Ishikawa (cell line): ENCODE measurements around the gene FMN2.

Experiments used
- CEBPB ChIP-seq: IDR thresholded peaks from 2 replicates; pipeline ENCODE4 v1.6.1; 2012
- CREB1 ChIP-seq: IDR thresholded peaks from 2 replicates; pipeline ENCODE4 v1.6.1; 2012; ENCODE audit warnings: low read depth
- EGR1 ChIP-seq: IDR thresholded peaks from 2 replicates; pipeline ENCODE4 v1.6.1; 2012
- EP300 ChIP-seq: IDR thresholded peaks from 2 replicates; pipeline ENCODE4 v1.6.1; 2012; ENCODE audit warnings: borderline replicate concordance
- FOXM1 ChIP-seq: IDR thresholded peaks from 2 replicates; pipeline ENCODE4 v1.6.1; 2012; ENCODE audit warnings: low read depth, borderline replicate concordance
- NFIC ChIP-seq: IDR thresholded peaks from 2 replicates; pipeline ENCODE4 v1.6.1; 2012
- RAD21 ChIP-seq: IDR thresholded peaks from 2 replicates; pipeline ENCODE4 v1.6.1; 2012; ENCODE audit warnings: low read depth
- TAF1 ChIP-seq: IDR thresholded peaks from 2 replicates; pipeline ENCODE4 v1.6.1; 2012; ENCODE audit warnings: low read depth, mild to moderate bottlenecking
- TCF12 ChIP-seq: IDR thresholded peaks from 2 replicates; pipeline ENCODE4 v1.6.1; 2012; ENCODE audit warnings: low read depth
- TEAD4 ChIP-seq: IDR thresholded peaks from 2 replicates; pipeline ENCODE4 v1.6.1; 2012
- YY1 ChIP-seq: IDR thresholded peaks from 2 replicates; pipeline ENCODE4 v1.6.1; 2012; ENCODE audit warnings: low read depth
- ZBTB7A ChIP-seq: IDR thresholded peaks from 2 replicates; pipeline ENCODE4 v1.6.1; 2012; ENCODE audit warnings: low read depth
- TF ChIP-seq, protein P1 (sequence below): IDR thresholded peaks from 2 replicates; pipeline ENCODE4 v1.6.1; 2012
- TF ChIP-seq, protein P2 (sequence below): IDR thresholded peaks from 2 replicates; pipeline ENCODE4 v1.6.1; 2012; ENCODE audit warnings: low read depth, mild to moderate bottlenecking
- TF ChIP-seq, protein P3 (sequence below): IDR thresholded peaks from 2 replicates; pipeline ENCODE4 v1.6.1; 2012

The FMN2 gene

DNA sequence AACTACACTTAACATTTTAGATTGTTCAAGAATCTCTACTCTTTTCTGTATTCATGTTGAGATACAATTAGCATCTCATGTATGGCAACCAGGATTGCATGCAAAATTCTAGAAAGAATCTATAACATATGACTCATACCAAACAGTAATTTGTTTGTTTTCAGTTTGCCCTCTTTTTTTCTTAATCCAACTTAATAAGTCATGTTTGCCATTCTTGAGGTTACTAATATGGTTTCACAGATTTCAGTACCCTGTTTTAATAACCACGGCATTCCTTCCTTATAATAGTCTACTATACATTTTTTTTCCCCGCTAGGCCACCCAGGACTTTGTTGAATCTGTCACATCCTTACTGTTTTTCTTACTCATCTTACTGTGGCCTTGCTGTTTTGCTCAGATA, 140.8 kb downstream of the FMN2 start:
- TF ChIP-seq EP300 = no peak
- TF ChIP-seq, protein P1, sequence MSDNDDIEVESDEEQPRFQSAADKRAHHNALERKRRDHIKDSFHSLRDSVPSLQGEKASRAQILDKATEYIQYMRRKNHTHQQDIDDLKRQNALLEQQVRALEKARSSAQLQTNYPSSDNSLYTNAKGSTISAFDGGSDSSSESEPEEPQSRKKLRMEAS = no peak
- TF ChIP-seq, protein P2, sequence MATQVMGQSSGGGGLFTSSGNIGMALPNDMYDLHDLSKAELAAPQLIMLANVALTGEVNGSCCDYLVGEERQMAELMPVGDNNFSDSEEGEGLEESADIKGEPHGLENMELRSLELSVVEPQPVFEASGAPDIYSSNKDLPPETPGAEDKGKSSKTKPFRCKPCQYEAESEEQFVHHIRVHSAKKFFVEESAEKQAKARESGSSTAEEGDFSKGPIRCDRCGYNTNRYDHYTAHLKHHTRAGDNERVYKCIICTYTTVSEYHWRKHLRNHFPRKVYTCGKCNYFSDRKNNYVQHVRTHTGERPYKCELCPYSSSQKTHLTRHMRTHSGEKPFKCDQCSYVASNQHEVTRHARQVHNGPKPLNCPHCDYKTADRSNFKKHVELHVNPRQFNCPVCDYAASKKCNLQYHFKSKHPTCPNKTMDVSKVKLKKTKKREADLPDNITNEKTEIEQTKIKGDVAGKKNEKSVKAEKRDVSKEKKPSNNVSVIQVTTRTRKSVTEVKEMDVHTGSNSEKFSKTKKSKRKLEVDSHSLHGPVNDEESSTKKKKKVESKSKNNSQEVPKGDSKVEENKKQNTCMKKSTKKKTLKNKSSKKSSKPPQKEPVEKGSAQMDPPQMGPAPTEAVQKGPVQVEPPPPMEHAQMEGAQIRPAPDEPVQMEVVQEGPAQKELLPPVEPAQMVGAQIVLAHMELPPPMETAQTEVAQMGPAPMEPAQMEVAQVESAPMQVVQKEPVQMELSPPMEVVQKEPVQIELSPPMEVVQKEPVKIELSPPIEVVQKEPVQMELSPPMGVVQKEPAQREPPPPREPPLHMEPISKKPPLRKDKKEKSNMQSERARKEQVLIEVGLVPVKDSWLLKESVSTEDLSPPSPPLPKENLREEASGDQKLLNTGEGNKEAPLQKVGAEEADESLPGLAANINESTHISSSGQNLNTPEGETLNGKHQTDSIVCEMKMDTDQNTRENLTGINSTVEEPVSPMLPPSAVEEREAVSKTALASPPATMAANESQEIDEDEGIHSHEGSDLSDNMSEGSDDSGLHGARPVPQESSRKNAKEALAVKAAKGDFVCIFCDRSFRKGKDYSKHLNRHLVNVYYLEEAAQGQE = no peak
- TF ChIP-seq RAD21 = no peak
- TF ChIP-seq, protein P3, sequence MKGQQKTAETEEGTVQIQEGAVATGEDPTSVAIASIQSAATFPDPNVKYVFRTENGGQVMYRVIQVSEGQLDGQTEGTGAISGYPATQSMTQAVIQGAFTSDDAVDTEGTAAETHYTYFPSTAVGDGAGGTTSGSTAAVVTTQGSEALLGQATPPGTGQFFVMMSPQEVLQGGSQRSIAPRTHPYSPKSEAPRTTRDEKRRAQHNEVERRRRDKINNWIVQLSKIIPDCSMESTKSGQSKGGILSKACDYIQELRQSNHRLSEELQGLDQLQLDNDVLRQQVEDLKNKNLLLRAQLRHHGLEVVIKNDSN = no peak
- no peak for TF ChIP-seq TEAD4
- TF ChIP-seq YY1 = no peak
- TF ChIP-seq TCF12 = no peak
- no peak for TF ChIP-seq FOXM1
- TF ChIP-seq NFIC = no peak
- TF ChIP-seq TAF1 = no peak
- no peak for TF ChIP-seq CEBPB
- TF ChIP-seq CREB1 = no peak
- no peak for TF ChIP-seq EGR1
- TF ChIP-seq ZBTB7A = no peak

DNA sequence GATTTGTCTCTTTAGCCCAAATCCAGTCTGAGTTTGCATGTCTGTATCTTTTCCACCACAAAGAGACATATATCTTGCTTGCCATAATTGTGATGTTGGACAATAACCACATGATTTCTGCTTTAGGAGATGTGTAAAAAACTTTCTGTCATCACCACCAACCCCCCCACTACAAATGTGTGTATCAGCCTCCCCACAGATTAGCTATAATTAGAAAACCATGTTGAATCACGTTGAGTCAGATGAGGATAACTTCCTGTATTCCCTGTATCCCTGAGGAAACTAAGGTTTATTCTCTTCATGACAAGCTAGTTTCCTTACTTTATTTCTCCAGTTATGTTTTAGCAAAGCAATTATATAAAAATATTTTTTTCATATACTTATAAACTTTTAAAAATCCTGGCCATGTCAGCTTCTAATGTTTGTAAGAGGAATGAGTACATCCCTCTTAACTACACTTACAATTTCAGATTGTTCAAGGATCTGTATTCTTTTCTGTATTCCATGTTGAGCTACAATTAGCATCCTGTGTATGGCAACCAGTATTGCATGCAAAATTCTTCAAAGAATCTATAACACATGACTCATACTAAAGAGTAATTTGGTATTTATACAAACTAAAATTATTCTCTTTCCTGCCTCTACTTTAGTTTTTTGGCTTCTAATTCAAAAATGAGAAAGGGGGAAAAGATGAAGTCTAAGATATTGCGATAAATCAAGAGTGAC, 143.0 kb downstream of the FMN2 start:
- TF ChIP-seq CREB1 (no peak), TCF12 (no peak), EGR1 (no peak), CEBPB (no peak), NFIC (no peak), RAD21 (no peak), TEAD4 (no peak)
- TF ChIP-seq, protein P2 = no peak

DNA sequence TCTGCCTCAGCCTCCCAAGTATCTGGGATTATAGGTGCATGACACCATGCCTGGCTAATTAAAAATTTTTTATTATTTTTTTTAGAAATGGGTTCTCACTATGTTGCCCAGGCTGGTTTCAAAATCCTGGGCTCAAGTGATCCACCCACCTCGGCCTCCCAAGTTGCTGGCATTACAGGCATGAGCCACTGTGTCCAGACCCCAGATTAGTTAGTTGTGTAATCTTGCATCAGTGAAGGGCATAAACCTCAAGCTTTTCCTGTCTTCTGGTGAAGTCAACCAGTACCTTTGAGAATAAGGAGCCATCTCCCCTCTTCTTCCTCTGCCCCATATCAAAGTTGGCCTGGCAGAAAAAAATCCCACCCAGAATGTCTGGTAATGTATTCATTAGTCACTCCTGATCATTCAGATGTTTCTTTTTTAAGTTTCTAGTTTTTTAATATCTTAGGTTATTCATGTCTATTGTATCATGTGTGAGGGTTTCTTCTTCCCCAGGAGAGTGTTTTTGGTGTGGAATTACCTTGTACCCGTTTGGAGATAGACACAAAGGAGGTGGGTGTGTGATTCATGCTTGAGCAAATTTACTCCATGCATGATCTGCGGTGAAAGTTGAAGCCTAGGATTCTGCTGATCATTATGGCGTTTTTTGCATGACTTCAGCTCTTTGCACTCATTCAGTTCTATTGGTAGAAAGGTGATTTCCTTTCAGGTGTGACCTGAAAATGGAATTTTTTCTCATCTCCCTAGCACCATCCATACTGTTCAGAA, 144.0 kb downstream of the FMN2 start:
- TF ChIP-seq YY1 = no peak

DNA sequence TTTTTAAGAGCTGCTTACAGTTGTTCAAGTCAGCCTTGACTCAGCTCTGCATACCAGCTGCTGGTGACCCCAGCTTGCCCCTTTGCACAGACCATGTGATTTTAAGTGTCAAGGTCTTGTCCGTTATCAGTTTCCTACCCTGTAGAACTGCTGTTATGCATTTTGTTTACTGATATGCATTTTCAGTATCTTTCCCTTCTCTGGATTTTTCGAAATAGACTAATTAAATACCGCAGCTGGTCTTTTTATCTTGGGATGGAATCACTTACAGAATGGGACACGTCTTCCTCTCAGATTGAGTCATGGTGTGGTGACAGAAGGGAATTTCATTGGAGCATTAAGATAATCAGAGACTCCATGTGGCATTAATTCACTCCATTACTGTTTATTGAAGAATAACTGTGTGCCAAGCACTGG, 145.6 kb downstream of the FMN2 start:
- no peak for TF ChIP-seq YY1
- TF ChIP-seq TAF1 = no peak

DNA sequence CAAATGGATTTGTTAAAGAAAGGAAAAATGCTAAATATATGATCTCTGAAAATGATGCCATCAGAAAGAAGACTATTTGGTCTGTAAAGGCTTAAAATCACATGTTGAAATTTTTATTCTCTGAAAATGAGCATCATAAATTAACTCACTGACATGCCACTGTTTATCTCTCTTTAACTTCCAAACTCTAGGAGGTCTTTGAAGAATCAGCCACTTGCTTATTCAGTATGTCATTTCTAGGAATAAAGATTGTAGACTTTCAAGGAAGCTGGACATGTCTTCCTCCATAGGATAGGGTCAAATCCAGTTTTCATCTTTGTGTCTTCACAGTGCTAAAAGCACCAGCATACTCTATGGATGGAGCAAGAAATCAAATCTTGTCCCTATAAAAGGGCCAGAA, 147.6 kb downstream of the FMN2 start:
- TF ChIP-seq, protein P3 = no peak
- TF ChIP-seq ZBTB7A (no peak), TAF1 (no peak), RAD21 (no peak), YY1 (no peak), NFIC (no peak), TCF12 (no peak), TEAD4 (no peak), CEBPB (no peak)

DNA sequence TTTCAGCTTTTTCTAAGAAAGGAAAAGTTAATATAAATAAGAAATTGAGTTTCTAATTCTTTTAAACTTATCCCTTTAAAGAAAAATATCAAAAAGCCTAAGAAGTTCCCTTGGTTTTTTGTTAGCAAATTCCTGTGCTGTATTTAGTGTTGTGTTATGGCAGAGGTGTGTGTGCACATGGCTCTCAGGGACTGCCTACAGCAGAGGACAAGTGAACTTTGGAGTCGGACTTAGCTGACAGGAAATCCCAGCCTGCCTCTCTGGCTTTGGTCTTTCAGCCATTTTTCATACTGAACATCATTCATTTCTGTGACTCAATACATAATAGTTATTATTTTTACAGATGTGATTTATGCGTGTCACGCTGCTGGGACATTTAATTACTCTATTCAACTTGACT, 149.6 kb downstream of the FMN2 start:
- TF ChIP-seq FOXM1 (no peak), CEBPB (no peak), EP300 (no peak), TAF1 (no peak), ZBTB7A (no peak), TEAD4 (no peak), YY1 (no peak), RAD21 (no peak), EGR1 (no peak), CREB1 (no peak), TCF12 (no peak), NFIC (no peak)
- TF ChIP-seq, protein P1 = no peak
- TF ChIP-seq, protein P3 = no peak
- TF ChIP-seq, protein P2 = no peak
